Fibroblast of the conjunctiva (primary cell): Measurements from ENCODE around the gene ATP11C.
"Not testable (repeated sequence)": the region's sequence is repeated elsewhere in the genome, so short reads cannot be mapped to it uniquely, and the experiment has no call there.

Source experiments
- DNase-seq: peaks from one replicate; pipeline ENCODE4 v3.0.0-alpha.2; 2010; ENCODE audit warnings: low read depth

The ATP11C gene

GRCh38 chrX:139720136-139720535, 212.7 kb downstream of the ATP11C start:
- no peak for DNase-seq

- no peak for DNase-seq
These were observed 224.8 kb downstream of the ATP11C start, which contains the start of gene MCF2 for GRCh38 chrX:139708067-139708466. MCF2 (minus strand) TSS chrX:139708167; CDS start chrX:139651744, 56,423 bp downstream.

- no peak for DNase-seq
These were observed 230.2 kb downstream of the ATP11C start for GRCh38 chrX:139702658-139703057.

GRCh38 chrX:139692908-139693307, 239.9 kb downstream of the ATP11C start:
- no peak for DNase-seq

- DNase-seq, result no peak
These were observed 240.4 kb downstream of the ATP11C start for GRCh38 chrX:139692506-139692849.

GRCh38 chrX:139691843-139692505, 240.9 kb downstream of the ATP11C start:
- DNase-seq, result no peak

GRCh38 chrX:139691493-139691842, 241.4 kb downstream of the ATP11C start:
- no peak for DNase-seq

- DNase-seq, result not testable (repeated sequence)
These were observed 247.7 kb downstream of the ATP11C start for GRCh38 chrX:139685175-139685574.

GRCh38 chrX:139680356-139680755, 252.5 kb downstream of the ATP11C start:
- DNase-seq, result no peak
